Stimulated activated CD8-positive, alpha-beta memory T cell treated with anti-CD3 and anti-CD28 coated beads, Interleukin-15, amount 100 ng/mL, for 24 hours (primary cell): ENCODE measurements around the gene NDE1.
"Not testable (repeated sequence)": the region's sequence is repeated elsewhere in the genome, so short reads cannot be mapped to it uniquely, and the experiment has no call there.

ENCODE experiments used
- DNase-seq: peaks from one replicate; pipeline ENCODE4 v3.0.0-alpha.2; 2020; ENCODE audit warnings: low read depth

The NDE1 gene

GRCh38 chr16:15650698-15651171 is 690 bp downstream of the NDE1 start:
- DNase-seq, result no peak

GRCh38 chr16:15652293-15653001 is 2.4 kb downstream of the NDE1 start:
- no peak for DNase-seq

- no peak for DNase-seq
Measured at GRCh38 chr16:15653227-15653626, 3.2 kb downstream of the NDE1 start.

GRCh38 chr16:15654591-15654990 is 4.5 kb downstream of the NDE1 start:
- no peak for DNase-seq

- DNase-seq, result not testable (repeated sequence)
Measured at GRCh38 chr16:15655561-15655960, 5.5 kb downstream of the NDE1 start.

GRCh38 chr16:15658149-15658548 is 8.1 kb downstream of the NDE1 start:
- DNase-seq, result no peak

- no peak for DNase-seq
Measured at GRCh38 chr16:15658556-15658955, 8.5 kb downstream of the NDE1 start.

- no peak for DNase-seq
Measured at GRCh38 chr16:15660203-15660601, 10.2 kb downstream of the NDE1 start.

- DNase-seq, result no peak
Measured at GRCh38 chr16:15665107-15665506, 15.1 kb downstream of the NDE1 start.

GRCh38 chr16:15667091-15667742 is 17.2 kb downstream of the NDE1 start:
- no peak for DNase-seq

GRCh38 chr16:15671530-15672117 is 21.6 kb downstream of the NDE1 start:
- no peak for DNase-seq

GRCh38 chr16:15672127-15672513 is 22.1 kb downstream of the NDE1 start:
- DNase-seq, result not testable (repeated sequence)

- DNase-seq, result no peak
Measured at GRCh38 chr16:15672514-15673167, 22.6 kb downstream of the NDE1 start.

- DNase-seq, result no peak
Measured at GRCh38 chr16:15674571-15674970, 24.5 kb downstream of the NDE1 start.

GRCh38 chr16:15676506-15676905 is 26.5 kb downstream of the NDE1 start:
- no peak for DNase-seq

GRCh38 chr16:15677447-15677846 is 27.4 kb downstream of the NDE1 start:
- DNase-seq, result no peak

- no peak for DNase-seq
Measured at GRCh38 chr16:15682105-15682570, 32.1 kb downstream of the NDE1 start.

GRCh38 chr16:15686287-15686686 is 36.2 kb downstream of the NDE1 start:
- DNase-seq, result no peak

- DNase-seq, result no peak
Measured at GRCh38 chr16:15689290-15689689, 39.2 kb downstream of the NDE1 start.

GRCh38 chr16:15690296-15690695 is 40.3 kb downstream of the NDE1 start:
- no peak for DNase-seq

- no peak for DNase-seq
Measured at GRCh38 chr16:15691046-15691445, 41.0 kb downstream of the NDE1 start.

GRCh38 chr16:15692508-15692907 is 42.5 kb downstream of the NDE1 start:
- DNase-seq, result not testable (repeated sequence)

- DNase-seq, result no peak
Measured at GRCh38 chr16:15694499-15694898, 44.5 kb downstream of the NDE1 start.
